ENCODE measurements around the gene SLC38A1. TPM values are rescaled to one million over a fixed set of nuclear protein-coding genes. Genes with fewer than 3 reads are reported as not detected.

Gene SLC38A1
- polyA plus RNA-seq, 2 of the 4 experiments (the other 2 are of a cell fraction): 62.7 to 231 TPM

DNA sequence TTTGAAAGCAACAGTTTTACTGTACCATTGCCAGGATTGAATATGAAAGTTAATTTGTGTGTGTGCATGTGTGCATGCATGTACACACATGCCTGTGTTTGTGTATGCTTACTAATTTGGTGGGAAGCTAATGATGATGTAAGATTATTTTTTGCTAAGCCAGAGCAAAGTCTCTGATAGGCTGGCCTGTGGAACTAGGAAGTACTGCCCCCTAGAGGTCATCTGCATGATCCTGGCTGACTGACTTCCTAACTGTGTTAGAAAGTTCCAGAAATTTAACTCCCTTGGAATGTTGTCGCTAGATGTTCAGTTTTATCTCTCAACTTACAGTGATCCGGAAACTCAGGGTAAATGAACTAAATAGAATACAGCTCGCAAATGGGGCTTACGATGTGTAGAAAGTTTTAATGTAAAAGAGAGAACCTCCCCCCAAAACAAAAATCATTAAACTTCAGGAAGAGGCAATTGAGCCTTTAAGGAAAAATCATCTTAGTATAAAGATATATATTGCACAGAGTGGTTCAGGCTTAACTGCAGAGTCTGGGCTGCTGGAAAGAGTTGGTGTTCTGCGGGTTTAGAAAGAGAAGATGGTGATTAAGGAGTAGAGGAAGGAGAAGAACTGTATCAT lies 34.3 kb upstream of the SLC38A1 start:
- FAIRE-seq (no peak), DNase-seq (ENCODE audit: low read depth in 1 of 2, low spot score in 1 of 2) (peak in 1 of 2 experiments; percentile 39), ATAC-seq (peak in 1 of 2 experiments; percentile 57; a peak in 3 of 6 replicates)
- Histone ChIP-seq H3K4me3 (no peak overlapping the region), H3K9me3 (peaks cover 14% of the 10 kb centered on the region; the same call in 2 of the 3 replicates), H3K27ac (no peak overlapping the region), H3K4me2 (no peak overlapping the region), H3K4me1 (no peaks in the 10 kb centered on the region)
- POLR2A ChIA-PET: no interaction called here
- TF ChIP-seq, protein P1, sequence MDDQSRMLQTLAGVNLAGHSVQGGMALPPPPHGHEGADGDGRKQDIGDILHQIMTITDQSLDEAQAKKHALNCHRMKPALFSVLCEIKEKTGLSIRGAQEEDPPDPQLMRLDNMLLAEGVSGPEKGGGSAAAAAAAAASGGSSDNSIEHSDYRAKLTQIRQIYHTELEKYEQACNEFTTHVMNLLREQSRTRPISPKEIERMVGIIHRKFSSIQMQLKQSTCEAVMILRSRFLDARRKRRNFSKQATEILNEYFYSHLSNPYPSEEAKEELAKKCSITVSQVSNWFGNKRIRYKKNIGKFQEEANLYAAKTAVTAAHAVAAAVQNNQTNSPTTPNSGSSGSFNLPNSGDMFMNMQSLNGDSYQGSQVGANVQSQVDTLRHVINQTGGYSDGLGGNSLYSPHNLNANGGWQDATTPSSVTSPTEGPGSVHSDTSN (IDR thresholded peaks at IDR 0.05): no peak
- TF ChIP-seq NPAS2 (CRISPR knock-in tag; IDR thresholded peaks at IDR 0.05; ENCODE audit: borderline replicate concordance) (no peak), FOXS1 (CRISPR knock-in tag; IDR thresholded peaks at IDR 0.05) (no peak), SMC3 (IDR thresholded peaks at IDR 0.05) (no peak), ZSCAN20 (CRISPR knock-in tag; IDR thresholded peaks at IDR 0.05) (no peak), BHLHE40 (IDR thresholded peaks at IDR 0.05; ENCODE audit: low read depth, low read length) (no peak), MAFK (IDR thresholded peaks at IDR 0.05; ENCODE audit: partially characterized antibody) (peak; percentile 1), POLR2AphosphoS2 (conservative IDR thresholded peaks at IDR 0.05; ENCODE audit: low read length) (no peak), ZFP36 (IDR thresholded peaks at IDR 0.05; ENCODE audit: borderline replicate concordance, partially characterized antibody) (no peak), JUN (IDR thresholded peaks at IDR 0.05) (no peak), NFE2L2 (conservative IDR thresholded peaks at IDR 0.05; ENCODE audit: low read length) (no peak), CBX2 (IDR thresholded peaks at IDR 0.05; ENCODE audit: borderline replicate concordance, low read depth) (no peak), MAZ (IDR thresholded peaks at IDR 0.05; ENCODE audit: borderline replicate concordance, low read depth, low read length) (no peak), FOSB (CRISPR knock-in tag; IDR thresholded peaks at IDR 0.05) (no peak), PHF8 (IDR thresholded peaks at IDR 0.05; ENCODE audit: borderline replicate concordance, low read depth) (no peak), HOXB5 (CRISPR knock-in tag; IDR thresholded peaks at IDR 0.05) (no peak), GATA3 (IDR thresholded peaks at IDR 0.05; ENCODE audit: borderline replicate concordance) (no peak), RFX5 (IDR thresholded peaks at IDR 0.05) (no peak), RAD21 (conservative IDR thresholded peaks at IDR 0.05 in 1 of 2, IDR thresholded peaks at IDR 0.05 in 1 of 2) (peak in 1 of 2 experiments; percentile 44; a peak in 2 of 5 replicates)
- TF ChIP-seq, protein P2, sequence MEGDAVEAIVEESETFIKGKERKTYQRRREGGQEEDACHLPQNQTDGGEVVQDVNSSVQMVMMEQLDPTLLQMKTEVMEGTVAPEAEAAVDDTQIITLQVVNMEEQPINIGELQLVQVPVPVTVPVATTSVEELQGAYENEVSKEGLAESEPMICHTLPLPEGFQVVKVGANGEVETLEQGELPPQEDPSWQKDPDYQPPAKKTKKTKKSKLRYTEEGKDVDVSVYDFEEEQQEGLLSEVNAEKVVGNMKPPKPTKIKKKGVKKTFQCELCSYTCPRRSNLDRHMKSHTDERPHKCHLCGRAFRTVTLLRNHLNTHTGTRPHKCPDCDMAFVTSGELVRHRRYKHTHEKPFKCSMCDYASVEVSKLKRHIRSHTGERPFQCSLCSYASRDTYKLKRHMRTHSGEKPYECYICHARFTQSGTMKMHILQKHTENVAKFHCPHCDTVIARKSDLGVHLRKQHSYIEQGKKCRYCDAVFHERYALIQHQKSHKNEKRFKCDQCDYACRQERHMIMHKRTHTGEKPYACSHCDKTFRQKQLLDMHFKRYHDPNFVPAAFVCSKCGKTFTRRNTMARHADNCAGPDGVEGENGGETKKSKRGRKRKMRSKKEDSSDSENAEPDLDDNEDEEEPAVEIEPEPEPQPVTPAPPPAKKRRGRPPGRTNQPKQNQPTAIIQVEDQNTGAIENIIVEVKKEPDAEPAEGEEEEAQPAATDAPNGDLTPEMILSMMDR (IDR thresholded peaks at IDR 0.05): peak; percentile 15; the same call in 1 of the 3 replicates
- TF ChIP-seq, protein P3, sequence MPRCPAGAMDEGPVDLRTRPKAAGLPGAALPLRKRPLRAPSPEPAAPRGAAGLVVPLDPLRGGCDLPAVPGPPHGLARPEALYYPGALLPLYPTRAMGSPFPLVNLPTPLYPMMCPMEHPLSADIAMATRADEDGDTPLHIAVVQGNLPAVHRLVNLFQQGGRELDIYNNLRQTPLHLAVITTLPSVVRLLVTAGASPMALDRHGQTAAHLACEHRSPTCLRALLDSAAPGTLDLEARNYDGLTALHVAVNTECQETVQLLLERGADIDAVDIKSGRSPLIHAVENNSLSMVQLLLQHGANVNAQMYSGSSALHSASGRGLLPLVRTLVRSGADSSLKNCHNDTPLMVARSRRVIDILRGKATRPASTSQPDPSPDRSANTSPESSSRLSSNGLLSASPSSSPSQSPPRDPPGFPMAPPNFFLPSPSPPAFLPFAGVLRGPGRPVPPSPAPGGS (IDR thresholded peaks at IDR 0.05): no peak
- TF ChIP-seq, protein P4, sequence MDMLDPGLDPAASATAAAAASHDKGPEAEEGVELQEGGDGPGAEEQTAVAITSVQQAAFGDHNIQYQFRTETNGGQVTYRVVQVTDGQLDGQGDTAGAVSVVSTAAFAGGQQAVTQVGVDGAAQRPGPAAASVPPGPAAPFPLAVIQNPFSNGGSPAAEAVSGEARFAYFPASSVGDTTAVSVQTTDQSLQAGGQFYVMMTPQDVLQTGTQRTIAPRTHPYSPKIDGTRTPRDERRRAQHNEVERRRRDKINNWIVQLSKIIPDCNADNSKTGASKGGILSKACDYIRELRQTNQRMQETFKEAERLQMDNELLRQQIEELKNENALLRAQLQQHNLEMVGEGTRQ (IDR thresholded peaks at IDR 0.05): no peak
- WGBS (ENCODE audit: missing lambda C conversion rate): 84% methylated on average over 5 of the region's 5 CpGs
- CTCF ChIA-PET: interaction anchor here (1.1 kb wide), 1 partner anchor 220 kb away, joined by 3 read pairs; no protein-coding TSS in a partner anchor
